DOHH2 (cell line): ENCODE results near the gene LIPC.

Experiments
- H3F3A ChIP-seq: fragments of 200-600 bp; sonication (generic), shearing (Covaris generic); 2 replicates; pipeline ENCODE4 v1.6.0; 2016; ENCODE audit warnings: antibody characterized with exemption, mild to moderate bottlenecking; ENCODE audit not compliant: control insufficient read depth, insufficient read depth
- H3K27ac ChIP-seq: fragments of 200-600 bp; sonication (generic); 2 replicates; pipeline ENCODE4 v1.5.1; 2014; ENCODE audit warnings: low read depth, mild to moderate bottlenecking, low read length, moderate library complexity
- H3K27me3 ChIP-seq: fragments of 200-600 bp; sonication (generic); 2 replicates; pipeline ENCODE4 v1.6.1; 2014; ENCODE audit warnings: mild to moderate bottlenecking, low read length, mixed read lengths; ENCODE audit not compliant: control insufficient read depth
- H3K36me3 ChIP-seq: fragments of 200-600 bp; sonication (generic); 2 replicates; pipeline ENCODE4 v1.6.1; 2014; ENCODE audit warnings: mild to moderate bottlenecking, low read length, moderate library complexity, mixed read lengths; ENCODE audit not compliant: control insufficient read depth
- H3K4me1 ChIP-seq: fragments of 200-600 bp; sonication (generic); 2 replicates; pipeline ENCODE4 v1.6.1; 2014; ENCODE audit warnings: mild to moderate bottlenecking, low read length, mixed read lengths; ENCODE audit not compliant: control insufficient read depth
- H3K4me2 ChIP-seq: fragments of 200-600 bp; sonication (generic); 2 replicates; pipeline ENCODE4 v1.6.0; 2014; ENCODE audit warnings: mild to moderate bottlenecking, low read length, moderate library complexity
- H3K4me3 ChIP-seq: fragments of 200-600 bp; sonication (generic); 2 replicates; pipeline ENCODE4 v1.5.1; 2014; ENCODE audit warnings: mild to moderate bottlenecking, low read length, mixed read lengths
- H3K79me2 ChIP-seq: fragments of 200-600 bp; sonication (generic); 2 replicates; pipeline ENCODE4 v1.6.1; 2014; ENCODE audit warnings: mild to moderate bottlenecking, low read length, mixed read lengths; ENCODE audit not compliant: control insufficient read depth
- H3K9me2 ChIP-seq: fragments of 200-600 bp; sonication (generic); replicated peaks from 2 replicates; pipeline ENCODE4 v1.6.1; 2014; ENCODE audit warnings: mild to moderate bottlenecking, low read length, mixed read lengths; ENCODE audit not compliant: control insufficient read depth
- H3K9me3 ChIP-seq: fragments of 200-600 bp; sonication (generic); 2 replicates; pipeline ENCODE4 v1.6.1; 2014; ENCODE audit warnings: antibody characterized with exemption, low read length, mixed read lengths; ENCODE audit not compliant: control insufficient read depth, insufficient read depth
- H4K20me1 ChIP-seq: fragments of 200-600 bp; sonication (generic); 2 replicates; pipeline ENCODE4 v1.6.0; 2014; ENCODE audit warnings: low read depth, mild to moderate bottlenecking, antibody characterized with exemption, low read length, moderate library complexity; ENCODE audit not compliant: control insufficient read depth, insufficient read depth
- EZH2phosphoT487 ChIP-seq: fragments of 200-600 bp; sonication (generic); IDR thresholded peaks from 2 replicates; pipeline ENCODE4 v1.6.1; 2017; ENCODE audit warnings: borderline replicate concordance, mild to moderate bottlenecking, antibody characterized with exemption, low read length, moderate library complexity, mixed read lengths
- TF ChIP-seq, protein P1 (sequence below): fragments of 200-600 bp; sonication (generic); IDR thresholded peaks from one replicate; pipeline ENCODE4 v1.5.1; 2014; ENCODE audit warnings: antibody characterized with exemption, mild to moderate bottlenecking, low read depth, low read length; ENCODE audit not compliant: poor library complexity, severe bottlenecking

LIPC gene

DNA sequence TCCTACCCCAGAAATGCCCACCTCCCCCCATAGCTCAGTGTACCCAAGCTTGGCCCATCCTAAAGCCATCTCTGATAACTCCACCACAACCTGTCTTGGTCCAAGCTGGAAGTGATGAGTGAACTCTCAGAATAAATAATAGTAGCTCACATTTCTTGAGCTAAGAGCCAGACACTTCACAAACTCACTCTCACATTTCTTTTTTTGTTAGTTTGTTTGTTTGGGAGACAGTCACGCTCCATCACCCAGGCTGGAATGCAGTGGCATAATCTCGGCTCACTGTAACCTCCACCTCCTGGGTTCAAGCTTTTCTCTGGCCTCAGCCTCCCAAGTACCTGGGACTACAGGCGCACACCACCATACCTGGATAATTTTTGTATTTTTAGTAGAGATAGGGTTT is 46.2 kb downstream of the LIPC start:
- Histone ChIP-seq H3K27me3 (no peaks in the 10 kb centered on the region), H3K4me2 (no peak overlapping the region), H3K4me3 (no peak overlapping the region), H3K9me2 (no peaks in the 10 kb centered on the region), H3K36me3 (no peaks in the 10 kb centered on the region), H3K27ac (no peak overlapping the region), H3K9me3 (no peaks in the 10 kb centered on the region), H3K4me1 (no peaks in the 10 kb centered on the region), H4K20me1 (no peaks in the 10 kb centered on the region), H3F3A (no peaks in the 10 kb centered on the region), H3K79me2 (no peaks in the 10 kb centered on the region)
- TF ChIP-seq, protein P1, sequence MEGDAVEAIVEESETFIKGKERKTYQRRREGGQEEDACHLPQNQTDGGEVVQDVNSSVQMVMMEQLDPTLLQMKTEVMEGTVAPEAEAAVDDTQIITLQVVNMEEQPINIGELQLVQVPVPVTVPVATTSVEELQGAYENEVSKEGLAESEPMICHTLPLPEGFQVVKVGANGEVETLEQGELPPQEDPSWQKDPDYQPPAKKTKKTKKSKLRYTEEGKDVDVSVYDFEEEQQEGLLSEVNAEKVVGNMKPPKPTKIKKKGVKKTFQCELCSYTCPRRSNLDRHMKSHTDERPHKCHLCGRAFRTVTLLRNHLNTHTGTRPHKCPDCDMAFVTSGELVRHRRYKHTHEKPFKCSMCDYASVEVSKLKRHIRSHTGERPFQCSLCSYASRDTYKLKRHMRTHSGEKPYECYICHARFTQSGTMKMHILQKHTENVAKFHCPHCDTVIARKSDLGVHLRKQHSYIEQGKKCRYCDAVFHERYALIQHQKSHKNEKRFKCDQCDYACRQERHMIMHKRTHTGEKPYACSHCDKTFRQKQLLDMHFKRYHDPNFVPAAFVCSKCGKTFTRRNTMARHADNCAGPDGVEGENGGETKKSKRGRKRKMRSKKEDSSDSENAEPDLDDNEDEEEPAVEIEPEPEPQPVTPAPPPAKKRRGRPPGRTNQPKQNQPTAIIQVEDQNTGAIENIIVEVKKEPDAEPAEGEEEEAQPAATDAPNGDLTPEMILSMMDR, result no peak
- no peak for TF ChIP-seq EZH2phosphoT487

DNA sequence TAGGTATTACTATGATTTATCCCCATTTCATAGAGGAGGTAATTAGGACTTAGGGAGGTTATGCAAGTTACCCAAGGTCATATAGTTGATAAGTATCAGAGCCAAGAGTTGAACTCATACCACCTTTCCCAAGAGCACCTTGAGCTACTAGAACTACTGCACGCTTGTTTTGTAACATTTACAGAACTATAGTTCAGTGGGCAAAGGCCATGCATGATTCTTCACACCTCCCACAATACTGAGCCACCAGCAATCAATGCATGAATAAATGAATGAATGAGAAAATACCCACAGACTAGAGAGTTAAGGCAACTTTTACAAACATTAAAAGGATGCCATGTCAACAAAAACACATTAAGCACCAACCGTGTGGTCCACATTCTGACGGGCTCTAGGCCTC is 46.8 kb downstream of the LIPC start:
- H3K9me3 ChIP-seq, result no peaks in the 10 kb centered on the region
- no peaks in the 10 kb centered on the region for H3K36me3 ChIP-seq
- no peaks in the 10 kb centered on the region for H3F3A ChIP-seq
- no peaks in the 10 kb centered on the region for H3K4me1 ChIP-seq
- no peaks in the 10 kb centered on the region for H3K9me2 ChIP-seq
- H3K27ac ChIP-seq, result no peak overlapping the region
- H3K4me3 ChIP-seq, result no peak overlapping the region
- TF ChIP-seq, protein P1, result no peak
- no peak for TF ChIP-seq EZH2phosphoT487
- H3K4me2 ChIP-seq, result no peak overlapping the region
- no peaks in the 10 kb centered on the region for H4K20me1 ChIP-seq
- H3K79me2 ChIP-seq, result no peaks in the 10 kb centered on the region
- no peaks in the 10 kb centered on the region for H3K27me3 ChIP-seq

DNA sequence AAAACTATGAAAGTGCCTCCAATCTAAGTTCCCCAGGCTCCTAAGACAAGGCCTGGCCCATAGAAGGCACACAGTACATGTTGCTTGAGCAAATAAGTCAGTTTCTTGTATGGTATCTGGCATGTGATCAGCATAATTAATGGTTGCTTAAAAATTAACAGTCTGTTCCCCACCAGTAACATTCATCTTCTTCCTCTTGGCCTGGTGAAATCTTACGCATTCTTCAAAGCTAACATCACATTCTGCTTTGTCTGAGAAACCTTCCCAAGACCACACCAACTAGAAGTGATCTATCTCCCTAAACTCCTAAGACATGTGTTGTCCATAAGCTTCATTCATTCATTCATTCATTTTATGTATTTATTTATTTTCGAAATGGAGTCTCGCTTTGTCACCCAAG is 48.1 kb downstream of the LIPC start:
- no peaks in the 10 kb centered on the region for H3K4me1 ChIP-seq
- no peaks in the 10 kb centered on the region for H3K9me3 ChIP-seq
- TF ChIP-seq EZH2phosphoT487, result no peak
- TF ChIP-seq, protein P1, result no peak
- no peaks in the 10 kb centered on the region for H3K79me2 ChIP-seq
- no peaks in the 10 kb centered on the region for H4K20me1 ChIP-seq
- H3F3A ChIP-seq, result no peaks in the 10 kb centered on the region
- H3K27me3 ChIP-seq, result no peaks in the 10 kb centered on the region
- no peak overlapping the region for H3K4me3 ChIP-seq
- H3K36me3 ChIP-seq, result no peaks in the 10 kb centered on the region
- no peaks in the 10 kb centered on the region for H3K9me2 ChIP-seq
- H3K27ac ChIP-seq, result no peak overlapping the region
- H3K4me2 ChIP-seq, result no peak overlapping the region

DNA sequence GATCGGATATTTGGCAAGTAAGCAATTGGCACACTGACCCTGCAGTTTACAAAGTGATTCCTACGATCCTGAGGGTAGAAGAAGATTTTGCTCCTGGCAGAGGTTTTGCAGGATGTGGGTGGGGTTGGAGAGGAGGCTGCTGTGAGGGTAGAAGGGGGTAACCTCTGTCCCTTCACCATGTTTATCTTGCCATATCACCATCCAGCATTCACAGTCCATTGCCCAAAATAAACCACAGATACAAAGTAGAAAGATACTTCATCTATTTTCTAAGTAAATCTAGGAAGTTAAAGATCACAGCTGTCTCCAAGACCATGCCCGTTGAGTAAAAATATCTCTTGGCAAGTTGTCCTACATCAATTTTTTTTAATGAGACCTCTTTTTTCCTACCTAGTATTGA is 51.6 kb downstream of the LIPC start:
- Histone ChIP-seq H3K9me2 (no peaks in the 10 kb centered on the region), H3K9me3 (no peaks in the 10 kb centered on the region), H3K4me3 (no peak overlapping the region), H3K4me2 (no peak overlapping the region), H3K27me3 (no peaks in the 10 kb centered on the region), H3K36me3 (no peaks in the 10 kb centered on the region), H4K20me1 (no peaks in the 10 kb centered on the region), H3K4me1 (no peaks in the 10 kb centered on the region), H3K27ac (no peak overlapping the region), H3K79me2 (no peaks in the 10 kb centered on the region), H3F3A (no peaks in the 10 kb centered on the region)
- TF ChIP-seq EZH2phosphoT487, result no peak
- TF ChIP-seq, protein P1, result no peak
